Middle frontal gyrus (tissue), 1 donor: Measurements from ENCODE around the gene MINDY1.

Source experiments
- DNase-seq: peaks from one replicate; pipeline ENCODE4 v3.0.0-alpha.2; 2015; ENCODE audit warnings: low spot score; ENCODE audit errors: extremely low spot score

Gene MINDY1

DNA sequence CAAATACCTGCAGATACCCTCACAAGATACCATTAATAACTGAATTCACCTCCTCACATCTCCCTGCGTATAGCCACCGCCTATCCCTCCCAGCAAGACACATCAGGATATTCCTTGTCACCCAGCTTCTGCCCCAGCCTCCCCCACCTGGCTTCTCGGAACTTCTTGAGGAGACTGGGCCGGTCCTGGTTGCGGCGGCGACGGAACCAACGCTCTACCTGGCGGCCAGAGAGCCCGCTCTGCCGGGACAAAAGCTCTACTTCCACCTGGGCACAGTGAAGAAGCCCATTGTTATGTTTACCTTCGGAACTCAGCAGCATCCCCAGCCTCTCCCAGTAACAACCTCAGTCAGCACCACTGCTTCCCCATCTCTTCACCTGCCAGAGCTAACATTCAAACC lies 38.8 kb downstream of the MINDY1 start:
- DNase-seq, result no peak

DNA sequence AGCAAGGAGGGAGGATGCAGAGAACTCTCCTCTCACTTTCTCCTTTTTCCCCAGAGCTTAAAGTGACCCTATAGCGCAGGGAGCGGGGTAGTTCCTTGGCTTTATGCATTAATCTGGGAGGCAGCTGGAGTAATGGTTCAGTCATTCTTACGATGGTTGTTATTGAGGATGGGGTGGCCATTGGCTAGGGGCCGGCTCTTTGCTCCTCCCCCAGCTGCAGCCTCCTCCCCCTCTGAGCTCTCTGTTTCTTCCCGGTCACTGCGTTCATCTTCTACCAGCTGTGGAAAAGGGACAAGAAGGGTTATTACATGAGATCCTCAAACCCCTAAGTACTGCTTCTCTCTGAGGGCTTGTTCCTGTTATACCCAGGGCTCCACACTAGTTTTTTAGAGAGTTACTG lies 40.7 kb downstream of the MINDY1 start:
- no peak for DNase-seq

- DNase-seq, result no peak
Observed at GRCh38 chr1:150965605-150966004, 41.1 kb downstream of the MINDY1 start.

- no peak for DNase-seq
Observed at GRCh38 chr1:150964164-150964489, 42.6 kb downstream of the MINDY1 start.

DNA sequence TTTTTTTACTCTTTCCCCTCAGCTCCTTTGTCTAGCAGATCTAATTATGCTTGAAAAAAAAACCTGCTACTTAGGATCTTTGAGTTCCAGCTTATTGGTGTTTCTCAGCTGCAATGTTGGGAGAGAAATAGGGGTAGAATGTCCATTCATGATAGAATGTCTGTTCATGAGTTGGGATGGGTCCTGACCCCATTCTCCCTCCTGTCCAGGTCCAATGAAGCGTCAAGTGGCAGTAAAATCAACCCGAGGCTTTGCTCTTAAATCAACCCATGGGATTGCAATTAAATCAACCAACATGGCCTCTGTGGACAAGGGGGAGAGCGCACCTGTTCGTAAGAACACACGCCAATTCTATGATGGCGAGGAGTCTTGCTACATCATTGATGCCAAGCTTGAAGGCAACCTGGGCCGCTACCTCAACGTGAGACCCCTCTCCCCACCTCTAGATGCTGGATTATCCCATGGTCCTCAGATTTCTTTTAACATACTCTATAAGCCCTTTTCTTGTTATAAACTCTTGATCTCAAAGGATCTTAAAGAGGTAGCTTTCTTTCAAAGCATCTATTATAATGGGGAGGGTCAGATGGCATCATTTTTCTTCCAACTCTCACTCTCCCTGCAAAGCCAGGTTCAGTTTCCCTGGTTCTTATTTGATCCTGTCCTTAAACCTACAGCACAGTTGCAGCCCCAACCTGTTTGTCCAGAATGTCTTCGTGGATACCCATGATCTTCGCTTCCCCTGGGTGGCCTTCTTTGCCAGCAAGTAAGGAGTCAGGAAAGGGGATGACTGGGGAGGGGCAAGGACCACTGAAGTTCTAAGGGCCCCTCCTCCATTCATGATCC lies 43.2 kb downstream of the MINDY1 start:
- DNase-seq, result no peak

GRCh38 chr1:150961756-150962155 lies 44.9 kb downstream of the MINDY1 start:
- DNase-seq, result no peak

GRCh38 chr1:150960646-150961045 lies 46.1 kb downstream of the MINDY1 start:
- DNase-seq, result no peak

- DNase-seq, result no peak
Observed at GRCh38 chr1:150957666-150958065, 49.0 kb downstream of the MINDY1 start.

DNA sequence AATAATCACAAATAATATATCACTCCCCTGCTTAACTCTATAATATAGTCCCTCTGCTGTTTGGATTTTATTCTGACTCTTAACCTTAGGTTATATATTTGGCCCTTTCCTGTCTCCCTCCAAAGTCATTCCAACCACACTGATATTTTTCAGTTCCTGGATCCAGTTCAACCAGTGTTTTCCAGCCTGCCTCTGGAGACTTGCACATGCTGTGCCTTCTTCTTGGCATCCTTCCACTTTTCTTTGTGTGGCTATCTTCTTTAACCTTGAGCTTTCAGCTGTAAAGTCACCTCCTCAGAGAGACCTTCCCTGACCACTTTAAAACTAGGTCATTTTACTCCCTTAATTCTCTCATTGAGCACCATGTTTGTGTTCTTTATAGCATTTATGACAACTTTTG lies 51.4 kb downstream of the MINDY1 start:
- no peak for DNase-seq

- DNase-seq, result no peak
Observed at GRCh38 chr1:150954708-150955107, 52.0 kb downstream of the MINDY1 start.
